Effector memory CD4-positive, alpha-beta T cell (primary cell): ENCODE data around the gene ENDOD1.
"Not testable (repeated sequence)": the region's sequence is repeated elsewhere in the genome, so short reads cannot be mapped to it uniquely, and the experiment has no call there.

Experiments used
- DNase-seq, 3 donors: peaks; one replicate each; pipeline ENCODE4 v3.0.0-alpha.2; 2020
- H3K27ac ChIP-seq: 2 replicates; pipeline ENCODE4 v1.7.0; 2013; ENCODE audit warnings: mild to moderate bottlenecking, low read length, moderate library complexity; ENCODE audit not compliant: insufficient read depth, poor library complexity, severe bottlenecking
- H3K27me3 ChIP-seq: replicated peaks from 2 replicates; pipeline ENCODE4 v1.7.0; 2013; ENCODE audit warnings: mild to moderate bottlenecking, low read length; ENCODE audit not compliant: insufficient read depth, control insufficient read depth, poor library complexity, severe bottlenecking
- H3K36me3 ChIP-seq: 2 replicates; pipeline ENCODE4 v1.7.0; 2013; ENCODE audit warnings: mild to moderate bottlenecking, low read length, moderate library complexity; ENCODE audit not compliant: control insufficient read depth, insufficient read depth
- H3K4me1 ChIP-seq: 2 replicates; pipeline ENCODE4 v1.7.0; 2013; ENCODE audit warnings: low read length, mild to moderate bottlenecking; ENCODE audit not compliant: control insufficient read depth, insufficient read depth, poor library complexity, severe bottlenecking
- H3K4me3 ChIP-seq: 2 replicates; pipeline ENCODE4 v1.7.0; 2013; ENCODE audit warnings: low read length, low read depth, mild to moderate bottlenecking; ENCODE audit not compliant: insufficient read depth, poor library complexity, severe bottlenecking
- H3K9me3 ChIP-seq: 2 replicates; pipeline ENCODE4 v1.7.0; 2013; ENCODE audit warnings: mild to moderate bottlenecking, low read length, moderate library complexity; ENCODE audit not compliant: control insufficient read depth

ENDOD1 gene

DNA sequence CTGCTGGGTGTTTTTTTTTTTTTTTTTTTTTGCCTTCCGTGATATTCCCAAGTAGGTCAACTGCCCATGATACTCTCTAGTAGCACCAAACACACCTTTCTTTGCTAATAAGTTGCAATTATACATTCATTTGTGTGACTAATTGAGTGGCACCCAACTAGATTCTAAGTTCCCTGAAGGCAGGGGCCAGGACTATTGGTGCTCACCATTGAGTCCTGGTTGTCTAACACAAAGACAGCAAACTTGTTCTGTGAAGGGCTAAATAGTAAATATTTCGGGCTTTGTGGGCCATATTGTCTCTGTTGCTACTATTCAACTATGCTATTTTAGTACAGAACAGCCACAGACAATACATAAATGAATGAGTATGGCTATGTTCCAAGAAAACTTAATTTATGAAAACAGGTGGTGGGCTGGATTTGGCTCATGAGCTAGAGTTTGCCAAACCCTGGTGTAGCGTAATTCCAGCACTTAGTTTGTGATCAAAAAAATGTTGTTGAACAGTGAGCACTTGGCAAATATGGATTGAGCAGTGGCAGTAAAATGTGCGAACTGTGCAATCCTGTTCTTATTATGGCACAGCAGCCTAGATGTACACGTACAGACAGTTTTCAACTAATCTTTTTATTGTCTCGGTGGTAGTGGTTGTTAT, 11.3 kb downstream of the ENDOD1 start:
- no peak overlapping the region for H3K27ac ChIP-seq
- no peak for DNase-seq
- no peaks in the 10 kb centered on the region for H3K27me3 ChIP-seq

DNA sequence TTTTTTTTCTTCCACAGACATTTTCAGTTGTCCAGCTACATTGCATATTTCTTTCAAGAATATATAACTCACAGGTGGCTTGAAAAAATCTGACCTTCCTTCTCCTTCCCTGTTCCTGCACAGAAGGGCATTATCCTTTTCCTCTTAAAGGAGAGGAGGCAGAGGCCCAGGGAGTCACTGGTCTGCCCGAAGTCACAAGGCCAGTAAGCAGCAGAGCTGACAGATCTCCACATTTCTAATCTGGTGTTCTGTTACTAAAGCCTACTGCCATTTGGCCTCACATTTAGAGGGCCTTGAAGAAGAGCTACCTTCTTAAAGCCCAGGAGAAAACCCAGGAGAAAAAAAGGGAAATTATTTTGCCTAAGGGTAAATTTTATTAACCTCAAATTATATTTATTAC, 12.3 kb downstream of the ENDOD1 start:
- no peaks in the 10 kb centered on the region for H3K27me3 ChIP-seq
- no peak overlapping the region for H3K4me3 ChIP-seq
- H3K4me1 ChIP-seq = no peaks in the 10 kb centered on the region
- DNase-seq = no peak
- no peaks in the 10 kb centered on the region for H3K9me3 ChIP-seq
- H3K27ac ChIP-seq = no peak overlapping the region
- no peaks in the 10 kb centered on the region for H3K36me3 ChIP-seq

More for the DNA sequence above, 11.3 kb downstream of the ENDOD1 start:
- no peaks in the 10 kb centered on the region for H3K4me1 ChIP-seq
- H3K36me3 ChIP-seq = no peaks in the 10 kb centered on the region
- no peak overlapping the region for H3K4me3 ChIP-seq
- no peaks in the 10 kb centered on the region for H3K9me3 ChIP-seq

DNA sequence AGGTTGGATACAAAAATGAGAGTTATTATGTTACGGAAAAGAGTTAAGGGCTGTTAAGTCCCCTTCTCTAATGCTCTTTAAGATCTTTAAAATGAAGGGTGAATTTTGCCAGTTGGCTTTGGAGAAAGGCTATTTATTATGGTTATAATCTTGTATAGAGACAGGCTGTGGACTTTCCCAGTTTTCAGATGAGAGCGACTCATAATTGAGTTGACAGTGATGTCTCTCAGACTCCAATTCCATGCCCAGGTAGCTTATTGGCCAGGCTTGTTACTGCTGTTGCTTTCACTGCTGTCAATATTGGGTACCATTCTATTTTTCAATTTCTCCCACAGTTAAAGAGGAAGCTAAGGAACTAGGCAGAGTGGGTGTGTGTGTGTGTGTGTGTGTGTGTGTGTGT, 13.1 kb downstream of the ENDOD1 start:
- H3K36me3 ChIP-seq = no peaks in the 10 kb centered on the region
- no peak overlapping the region for H3K4me3 ChIP-seq
- no peak for DNase-seq
- no peaks in the 10 kb centered on the region for H3K27me3 ChIP-seq
- H3K9me3 ChIP-seq = no peaks in the 10 kb centered on the region
- H3K4me1 ChIP-seq = no peaks in the 10 kb centered on the region
- H3K27ac ChIP-seq = no peak overlapping the region

DNA sequence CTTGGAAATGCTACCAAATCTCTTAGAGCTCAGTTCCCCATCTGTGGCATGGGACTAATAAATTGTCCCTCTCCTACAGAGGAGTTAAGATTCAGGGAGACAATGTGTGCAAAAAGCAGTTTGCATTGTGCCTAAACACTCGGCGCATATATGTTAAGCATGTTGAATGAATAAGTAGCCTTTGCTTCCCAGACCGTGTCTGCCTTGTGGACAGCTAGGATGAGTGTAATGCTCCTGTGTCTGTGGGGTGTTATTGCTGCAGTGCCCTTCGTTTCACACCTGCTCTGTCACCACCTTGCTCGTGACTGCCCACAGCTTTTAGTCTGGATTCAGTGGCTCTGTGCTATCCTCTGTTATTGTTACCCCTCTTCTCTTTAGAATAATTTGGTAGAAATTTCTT, 14.1 kb downstream of the ENDOD1 start:
- DNase-seq = no peak
- Histone ChIP-seq H3K9me3 (no peaks in the 10 kb centered on the region), H3K27ac (no peak overlapping the region), H3K36me3 (no peaks in the 10 kb centered on the region), H3K4me3 (no peak overlapping the region), H3K4me1 (no peaks in the 10 kb centered on the region), H3K27me3 (no peaks in the 10 kb centered on the region)

DNA sequence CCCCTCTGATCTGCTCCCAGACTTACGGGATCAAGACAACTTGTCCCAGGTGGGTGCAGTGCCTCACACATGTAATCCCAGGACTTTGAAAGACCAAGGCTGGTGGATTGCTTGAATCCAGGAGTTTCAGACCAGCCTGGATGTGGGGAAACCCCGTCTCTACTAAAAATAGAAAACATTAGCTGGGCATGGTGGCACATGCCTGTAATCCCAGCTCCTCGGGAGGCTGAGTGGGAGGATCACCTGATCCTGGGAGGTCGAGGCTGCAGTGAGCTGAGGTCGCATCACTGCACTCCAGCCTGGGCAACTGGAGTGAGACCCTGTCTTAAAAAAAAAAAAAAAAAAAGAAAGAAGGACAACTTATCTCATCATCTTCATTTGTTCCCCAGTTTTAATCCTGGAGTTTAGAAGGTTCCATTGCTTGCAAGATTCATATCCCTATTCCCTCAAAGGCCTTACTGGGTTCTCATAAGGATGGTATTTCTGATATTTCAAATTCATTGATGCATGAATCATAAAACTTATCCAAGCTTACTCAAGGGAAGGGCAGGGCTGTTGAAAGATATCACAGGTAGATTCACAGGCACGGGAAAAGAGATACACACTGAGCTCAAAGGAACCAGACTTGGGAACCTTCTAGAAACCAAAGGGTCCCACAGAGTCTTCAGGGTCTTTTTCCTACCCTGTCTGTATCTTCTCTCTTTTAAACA, 14.6 kb downstream of the ENDOD1 start:
- no peaks in the 10 kb centered on the region for H3K9me3 ChIP-seq
- no peaks in the 10 kb centered on the region for H3K36me3 ChIP-seq

DNA sequence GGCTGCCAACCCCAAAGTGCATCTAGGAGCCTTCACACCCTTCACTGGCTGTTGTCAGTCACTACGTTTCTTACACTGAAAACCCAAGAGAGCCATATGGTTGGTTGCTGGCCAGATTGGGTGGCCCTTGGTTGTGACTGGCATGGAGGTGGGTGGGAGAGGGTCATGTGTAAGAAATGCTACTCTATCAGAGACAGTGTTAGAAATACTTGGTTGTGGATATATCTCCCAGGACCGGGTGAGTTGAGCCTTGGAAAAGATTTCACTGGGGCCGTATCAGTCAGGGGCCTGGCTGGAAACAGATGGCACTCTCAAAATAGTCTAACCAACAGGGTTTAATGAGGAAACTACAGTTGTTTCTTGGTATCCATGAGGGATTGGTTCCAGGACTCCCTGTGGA, 15.2 kb downstream of the ENDOD1 start:
- no peaks in the 10 kb centered on the region for H3K9me3 ChIP-seq
- H3K4me3 ChIP-seq = no peak overlapping the region
- DNase-seq = no peak
- H3K27me3 ChIP-seq = no peaks in the 10 kb centered on the region
- no peak overlapping the region for H3K27ac ChIP-seq
- H3K36me3 ChIP-seq = peaks cover 4% of the 10 kb centered on the region
- H3K4me1 ChIP-seq = no peaks in the 10 kb centered on the region

More for the DNA sequence above, 14.6 kb downstream of the ENDOD1 start:
- no peaks in the 10 kb centered on the region for H3K27me3 ChIP-seq
- no peak overlapping the region for H3K27ac ChIP-seq
- H3K4me3 ChIP-seq = no peak overlapping the region
- no peak for DNase-seq
- no peaks in the 10 kb centered on the region for H3K4me1 ChIP-seq

DNA sequence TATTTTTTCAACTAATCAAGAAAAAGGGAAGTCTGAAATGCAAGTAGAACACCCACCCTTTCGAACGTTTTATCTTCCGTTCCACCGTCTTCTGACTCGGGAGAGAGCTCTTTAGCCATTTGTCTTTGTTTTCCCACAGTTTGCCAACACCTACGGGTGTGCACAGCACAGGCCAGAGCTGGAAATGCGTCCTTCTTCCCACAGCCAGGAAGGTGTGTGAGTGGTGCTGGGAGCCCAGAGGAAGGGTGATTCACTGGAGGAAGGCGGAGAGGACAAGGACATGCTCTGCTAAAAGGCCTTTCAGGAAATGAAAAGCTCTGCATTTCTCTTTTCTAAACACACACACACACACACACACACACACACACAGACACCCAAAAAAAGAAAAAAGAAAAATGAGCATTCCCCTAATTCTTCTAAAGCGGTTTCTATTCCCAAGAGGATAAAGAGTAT, 18.5 kb downstream of the ENDOD1 start:
- H3K27me3 ChIP-seq = no peaks in the 10 kb centered on the region
- H3K4me3 ChIP-seq = no peak overlapping the region
- no peaks in the 10 kb centered on the region for H3K9me3 ChIP-seq
- no peak overlapping the region for H3K27ac ChIP-seq
- no peak for DNase-seq
- H3K4me1 ChIP-seq = no peaks in the 10 kb centered on the region
- peaks cover 7% of the 10 kb centered on the region for H3K36me3 ChIP-seq

DNA sequence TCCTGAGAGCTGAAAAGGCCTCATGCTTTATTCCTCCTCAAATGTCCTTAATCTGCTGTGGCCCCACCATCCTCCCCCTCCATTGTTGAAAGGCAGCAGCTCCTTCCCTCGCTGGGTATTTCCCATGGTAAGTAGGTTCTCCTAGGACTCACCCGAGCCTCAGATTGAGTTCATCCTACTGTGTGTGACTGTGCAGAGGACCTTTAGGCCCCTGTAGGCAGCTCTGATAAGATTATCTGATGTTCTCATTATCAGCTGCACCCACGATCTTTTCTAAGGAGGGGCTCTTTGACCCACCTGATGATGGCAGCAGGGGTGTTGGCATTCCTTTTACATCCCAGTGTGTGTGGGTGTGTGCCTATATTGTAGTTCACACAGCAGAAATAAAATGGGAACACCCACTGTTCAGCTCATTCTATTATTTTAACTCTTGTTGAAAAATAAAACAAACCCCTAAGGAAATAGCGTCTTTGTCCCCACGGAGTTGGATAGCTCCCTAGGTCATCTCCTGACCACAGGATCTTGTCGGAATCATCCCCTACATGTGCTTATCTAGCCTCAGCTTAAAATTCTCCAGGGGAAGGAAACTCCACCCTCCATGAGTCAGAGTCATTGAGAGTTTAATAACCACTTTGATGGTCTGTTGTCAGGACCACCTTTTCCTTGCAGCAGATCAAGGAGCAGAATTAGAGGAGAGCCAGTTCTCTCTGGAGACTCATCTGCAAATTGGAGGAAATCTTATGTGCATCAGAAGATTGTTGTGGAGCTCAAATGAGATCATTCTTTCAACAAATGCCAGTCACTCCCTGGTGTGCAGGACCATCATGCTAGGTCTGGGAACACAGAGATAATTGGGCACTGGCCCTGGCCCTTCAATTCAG, 19.3 kb downstream of the ENDOD1 start:
- DNase-seq = no peak
- no peaks in the 10 kb centered on the region for H3K4me1 ChIP-seq
- no peak overlapping the region for H3K27ac ChIP-seq
- H3K4me3 ChIP-seq = no peak overlapping the region
- peaks cover 7% of the 10 kb centered on the region for H3K36me3 ChIP-seq
- H3K9me3 ChIP-seq = no peaks in the 10 kb centered on the region
- no peaks in the 10 kb centered on the region for H3K27me3 ChIP-seq

DNA sequence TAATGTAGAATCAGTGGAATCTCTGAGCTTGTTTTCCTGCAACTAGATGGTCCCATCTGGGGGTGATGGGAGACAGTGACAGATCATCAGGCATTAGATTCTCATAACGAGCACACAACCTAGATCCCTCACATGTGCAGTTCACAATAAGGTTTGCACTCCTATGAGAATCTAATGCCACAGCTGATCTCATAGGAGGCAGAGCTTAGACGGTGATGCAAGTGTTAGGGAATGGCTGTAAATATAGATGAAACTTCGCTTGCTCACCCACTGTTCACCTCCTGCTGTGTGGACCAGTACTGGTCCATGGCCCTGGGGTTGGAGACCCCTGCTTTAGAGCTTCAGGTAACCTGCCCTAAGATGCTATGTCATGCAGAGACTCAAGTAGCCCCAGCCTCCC, 21.8 kb downstream of the ENDOD1 start:
- not testable (repeated sequence) for H3K27me3 ChIP-seq, H3K9me3 ChIP-seq, H3K4me1 ChIP-seq, H3K36me3 ChIP-seq, DNase-seq, H3K4me3 ChIP-seq, H3K27ac ChIP-seq
